ENCODE data around the gene GMIP. TPM values are rescaled to one million over a fixed set of nuclear protein-coding genes. Genes with fewer than 3 reads are reported as not detected.
A peak's percentile ranks its signal among the peaks of the same experiment; 100 is the strongest.

Gene GMIP
- total RNA-seq, 1 donor from 2014 or later: 12.3 TPM

DNA sequence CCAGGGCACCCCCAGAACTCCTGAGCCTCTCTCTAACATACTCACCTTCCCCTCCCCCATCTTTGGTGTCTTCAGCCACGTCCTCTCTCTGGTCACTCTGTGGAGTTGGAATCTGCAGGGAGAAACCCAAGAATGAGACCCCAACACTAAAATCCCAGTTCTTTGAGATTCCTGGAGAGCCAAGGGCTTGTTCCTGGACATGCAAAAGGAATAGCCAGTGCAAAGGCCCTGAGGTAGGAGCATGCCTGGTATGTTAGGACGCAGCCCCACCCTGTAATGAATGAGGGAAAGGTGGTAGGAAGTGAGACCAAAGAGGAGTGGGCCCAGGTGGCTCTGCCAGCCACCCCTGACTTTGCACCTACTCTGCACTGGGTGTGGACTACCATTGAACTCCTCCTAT is 13.0 kb downstream of the GMIP start:
- Histone ChIP-seq H3K36me3 (peaks cover 0 to 17% of the 10 kb centered on the region in 2 donors), H3K4me3 (no peak overlapping the region), H3K27me3 (no peaks in the 10 kb centered on the region), H3K4me1 (peaks cover 15% of the 10 kb centered on the region), H3K27ac (no peak overlapping the region), H3K9me3 (no peaks in the 10 kb centered on the region)
- TF ChIP-seq POLR2AphosphoS5 (IDR thresholded peaks at IDR 0.05; ENCODE audit: insufficient read depth in 1 of 2, low read depth in 1 of 2) (no peak), POLR2A (IDR thresholded peaks at IDR 0.05) (no peak), CTCF (IDR thresholded peaks at IDR 0.05) (no peak)
- DNase-seq (ENCODE audit: extremely low spot score in 2 of 2): no peak
- intact Hi-C loops (cut with DNase I): no loop called here

DNA sequence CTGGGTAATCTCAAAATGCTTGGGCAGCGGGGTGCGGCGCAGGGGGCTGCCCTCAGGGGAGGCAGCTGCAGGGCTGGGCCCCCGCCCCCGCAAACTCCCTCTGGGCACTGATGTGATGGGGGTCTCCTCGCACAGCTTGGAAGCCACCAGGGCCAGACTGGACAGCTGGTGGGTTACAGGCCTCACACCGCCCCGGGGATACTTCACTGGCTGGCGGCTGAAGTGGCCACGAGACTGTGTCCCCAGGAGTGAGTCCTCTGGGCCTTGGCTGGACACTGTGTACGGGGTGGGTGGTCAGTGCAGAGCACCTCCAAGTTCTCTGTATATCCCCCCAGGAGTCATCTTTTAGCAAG is 13.4 kb downstream of the GMIP start:
- intact Hi-C loops (cut with DNase I): no loop called here
- no peak for DNase-seq (ENCODE audit: extremely low spot score in 2 of 2)
- peaks cover 15% of the 10 kb centered on the region for H3K4me1 ChIP-seq
- no peaks in the 10 kb centered on the region for H3K27me3 ChIP-seq
- H3K9me3 ChIP-seq: no peaks in the 10 kb centered on the region
- TF ChIP-seq CTCF (IDR thresholded peaks at IDR 0.05) (no peak), POLR2AphosphoS5 (IDR thresholded peaks at IDR 0.05; ENCODE audit: insufficient read depth in 1 of 2, low read depth in 1 of 2) (no peak), POLR2A (IDR thresholded peaks at IDR 0.05) (no peak)
- H3K27ac ChIP-seq: no peak overlapping the region
- H3K36me3 ChIP-seq: peaks cover 0 to 17% of the 10 kb centered on the region in 2 donors
- H3K4me3 ChIP-seq: no peak overlapping the region

DNA sequence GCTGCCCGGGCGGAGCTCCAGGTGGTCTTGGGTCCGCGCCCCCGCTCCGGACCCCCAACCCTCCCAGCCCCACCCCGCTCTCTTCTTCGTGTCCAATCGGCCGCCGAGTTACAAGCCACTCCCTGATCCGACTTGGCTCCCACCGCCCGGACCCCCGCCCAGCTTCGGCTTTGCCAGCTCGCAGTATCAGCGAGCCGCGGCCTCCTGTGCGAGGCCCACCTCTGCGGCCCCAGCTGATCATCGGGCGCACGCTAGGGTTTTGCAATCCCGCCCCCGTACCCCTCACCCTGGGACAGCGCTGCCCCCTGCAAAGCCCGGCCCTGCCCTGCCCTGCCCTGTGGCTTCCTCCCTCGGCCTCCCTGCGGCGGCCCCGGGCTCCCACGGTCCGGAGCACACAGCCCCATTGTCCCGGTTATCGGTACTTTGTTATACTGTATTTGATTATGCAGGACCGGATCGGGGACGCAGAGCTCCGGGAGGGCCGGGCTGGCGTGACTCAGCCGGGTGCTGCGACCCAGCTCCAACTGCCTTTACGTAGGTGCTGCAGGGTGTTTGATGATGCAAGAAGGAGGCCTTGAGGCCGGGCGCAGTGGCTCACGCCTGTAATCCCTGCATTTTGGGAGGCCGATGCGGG is 14.8 kb downstream of the GMIP start:
- TF ChIP-seq POLR2A (IDR thresholded peaks at IDR 0.05) (no peak), POLR2AphosphoS5 (IDR thresholded peaks at IDR 0.05; ENCODE audit: insufficient read depth in 1 of 2, low read depth in 1 of 2) (peak in 1 of 2 donors; percentile 45), CTCF (IDR thresholded peaks at IDR 0.05) (no peak)
- Histone ChIP-seq H3K36me3 (peaks cover 0 to 7% of the 10 kb centered on the region in 2 donors), H3K4me1 (peaks cover 15% of the 10 kb centered on the region), H3K27me3 (no peaks in the 10 kb centered on the region), H3K27ac (peak overlapping the region; percentile 62), H3K9me3 (no peaks in the 10 kb centered on the region), H3K4me3 (peak overlapping the region; percentile 45 to 62)
- DNase-seq (ENCODE audit: extremely low spot score in 2 of 2): no peak
- intact Hi-C loops (cut with DNase I): no loop called here

GRCh38 chr19:19627621-19628500 is 15.6 kb downstream of the GMIP start, which contains the start of gene LPAR2:
LPAR2 (minus strand) TSS chr19:19628220; CDS start chr19:19627275, 945 bp downstream.
- intact Hi-C loops (cut with DNase I): no loop called here
- Histone ChIP-seq H3K36me3 (peaks cover 0 to 3% of the 10 kb centered on the region in 2 donors), H3K27ac (peak within 1 kb of the TSS; percentile 62), H3K9me3 (no peaks in the 10 kb centered on the region), H3K4me1 (peaks cover 15% of the 10 kb centered on the region), H3K27me3 (no peaks in the 10 kb centered on the region), H3K4me3 (peak within 1 kb of the TSS; percentile 45 to 62)
- no peak for TF ChIP-seq POLR2A (IDR thresholded peaks at IDR 0.05)
- TF ChIP-seq CTCF (IDR thresholded peaks at IDR 0.05): no peak
- TF ChIP-seq POLR2AphosphoS5 (IDR thresholded peaks at IDR 0.05; ENCODE audit: insufficient read depth in 1 of 2, low read depth in 1 of 2): no peak
- no peak for DNase-seq (ENCODE audit: extremely low spot score in 2 of 2)

All from vagina (tissue), 2 donors.